ENCODE data around the gene CALCB.
"Not testable (repeated sequence)": the region's sequence is repeated elsewhere in the genome, so short reads cannot be mapped to it uniquely, and the experiment has no call there.

CALCB gene

GRCh38 chr11:15048616-15049015 is 24.8 kb upstream of the CALCB start:
- H3K4me3 ChIP-seq (ENCODE audit: low read depth, low read length), result no peak overlapping the region
- H3K9ac ChIP-seq (ENCODE audit: low read depth, low read length), result no peak overlapping the region
- no peaks in the 10 kb centered on the region for H3K36me3 ChIP-seq (ENCODE audit: control insufficient read depth, insufficient read depth, low read length)
- H3K9me3 ChIP-seq (ENCODE audit: control insufficient read depth, insufficient read depth, low read length), result no peaks in the 10 kb centered on the region
- H3K27ac ChIP-seq (ENCODE audit: low read depth, low read length), result no peak overlapping the region
- H3K27me3 ChIP-seq (ENCODE audit: control insufficient read depth, insufficient read depth, low read length), result no peaks in the 10 kb centered on the region
- H3K4me1 ChIP-seq (ENCODE audit: control insufficient read depth, insufficient read depth, low read length), result no peaks in the 10 kb centered on the region

- Histone ChIP-seq H3K27ac (ENCODE audit: low read depth, low read length) (no peak overlapping the region), H3K36me3 (ENCODE audit: control insufficient read depth, insufficient read depth, low read length) (no peaks in the 10 kb centered on the region), H3K4me1 (ENCODE audit: control insufficient read depth, insufficient read depth, low read length) (no peaks in the 10 kb centered on the region), H3K9me3 (ENCODE audit: control insufficient read depth, insufficient read depth, low read length) (no peaks in the 10 kb centered on the region), H3K9ac (ENCODE audit: low read depth, low read length) (no peak overlapping the region), H3K27me3 (ENCODE audit: control insufficient read depth, insufficient read depth, low read length) (no peaks in the 10 kb centered on the region), H3K4me3 (ENCODE audit: low read depth, low read length) (no peak overlapping the region)
These were observed 20.2 kb upstream of the CALCB start for GRCh38 chr11:15053191-15053685.

- H3K27me3 ChIP-seq (ENCODE audit: control insufficient read depth, insufficient read depth, low read length), result no peaks in the 10 kb centered on the region
- no peak overlapping the region for H3K27ac ChIP-seq (ENCODE audit: low read depth, low read length)
- no peaks in the 10 kb centered on the region for H3K36me3 ChIP-seq (ENCODE audit: control insufficient read depth, insufficient read depth, low read length)
- no peaks in the 10 kb centered on the region for H3K9me3 ChIP-seq (ENCODE audit: control insufficient read depth, insufficient read depth, low read length)
- H3K4me3 ChIP-seq (ENCODE audit: low read depth, low read length), result no peak overlapping the region
- no peaks in the 10 kb centered on the region for H3K4me1 ChIP-seq (ENCODE audit: control insufficient read depth, insufficient read depth, low read length)
- no peak overlapping the region for H3K9ac ChIP-seq (ENCODE audit: low read depth, low read length)
These were observed 17.6 kb upstream of the CALCB start for GRCh38 chr11:15055620-15056356.

GRCh38 chr11:15057329-15057728 is 16.1 kb upstream of the CALCB start:
- Histone ChIP-seq H3K4me3 (ENCODE audit: low read depth, low read length) (no peak overlapping the region), H3K27ac (ENCODE audit: low read depth, low read length) (no peak overlapping the region), H3K27me3 (ENCODE audit: control insufficient read depth, insufficient read depth, low read length) (no peaks in the 10 kb centered on the region), H3K4me1 (ENCODE audit: control insufficient read depth, insufficient read depth, low read length) (no peaks in the 10 kb centered on the region), H3K9me3 (ENCODE audit: control insufficient read depth, insufficient read depth, low read length) (no peaks in the 10 kb centered on the region), H3K9ac (ENCODE audit: low read depth, low read length) (no peak overlapping the region), H3K36me3 (ENCODE audit: control insufficient read depth, insufficient read depth, low read length) (no peaks in the 10 kb centered on the region)

GRCh38 chr11:15059132-15059915 is 14.1 kb upstream of the CALCB start:
- H3K9ac ChIP-seq (ENCODE audit: low read depth, low read length), result no peak overlapping the region
- no peak overlapping the region for H3K27ac ChIP-seq (ENCODE audit: low read depth, low read length)
- peaks cover 1% of the 10 kb centered on the region; the same call in 1 of the 2 replicates for H3K9me3 ChIP-seq (ENCODE audit: control insufficient read depth, insufficient read depth, low read length)
- H3K27me3 ChIP-seq (ENCODE audit: control insufficient read depth, insufficient read depth, low read length), result no peaks in the 10 kb centered on the region
- H3K4me3 ChIP-seq (ENCODE audit: low read depth, low read length), result no peak overlapping the region
- no peaks in the 10 kb centered on the region for H3K36me3 ChIP-seq (ENCODE audit: control insufficient read depth, insufficient read depth, low read length)
- H3K4me1 ChIP-seq (ENCODE audit: control insufficient read depth, insufficient read depth, low read length), result no peaks in the 10 kb centered on the region

- Histone ChIP-seq H3K27me3 (ENCODE audit: control insufficient read depth, insufficient read depth, low read length) (no peaks in the 10 kb centered on the region), H3K36me3 (ENCODE audit: control insufficient read depth, insufficient read depth, low read length) (no peaks in the 10 kb centered on the region), H3K4me3 (ENCODE audit: low read depth, low read length) (no peak overlapping the region), H3K27ac (ENCODE audit: low read depth, low read length) (no peak overlapping the region), H3K9me3 (ENCODE audit: control insufficient read depth, insufficient read depth, low read length) (peaks cover 7% of the 10 kb centered on the region; the same call in 1 of the 2 replicates), H3K4me1 (ENCODE audit: control insufficient read depth, insufficient read depth, low read length) (no peaks in the 10 kb centered on the region), H3K9ac (ENCODE audit: low read depth, low read length) (no peak overlapping the region)
These were observed 10.8 kb upstream of the CALCB start for GRCh38 chr11:15062599-15062998.

- H3K36me3 ChIP-seq (ENCODE audit: control insufficient read depth, insufficient read depth, low read length); H3K9ac ChIP-seq (ENCODE audit: low read depth, low read length); H3K27ac ChIP-seq (ENCODE audit: low read depth, low read length); H3K4me1 ChIP-seq (ENCODE audit: control insufficient read depth, insufficient read depth, low read length); H3K9me3 ChIP-seq (ENCODE audit: control insufficient read depth, insufficient read depth, low read length); H3K4me3 ChIP-seq (ENCODE audit: low read depth, low read length): not testable (repeated sequence)
- H3K27me3 ChIP-seq (ENCODE audit: control insufficient read depth, insufficient read depth, low read length), result peaks cover 33% of the 10 kb centered on the region
These were observed 3.6 kb upstream of the CALCB start for GRCh38 chr11:15069751-15070150.

- Histone ChIP-seq H3K27me3 (ENCODE audit: control insufficient read depth, insufficient read depth, low read length) (peaks cover 33% of the 10 kb centered on the region), H3K9ac (ENCODE audit: low read depth, low read length) (no peak overlapping the region), H3K27ac (ENCODE audit: low read depth, low read length) (no peak overlapping the region), H3K4me3 (ENCODE audit: low read depth, low read length) (no peak overlapping the region), H3K36me3 (ENCODE audit: control insufficient read depth, insufficient read depth, low read length) (no peaks in the 10 kb centered on the region), H3K9me3 (ENCODE audit: control insufficient read depth, insufficient read depth, low read length) (no peaks in the 10 kb centered on the region), H3K4me1 (ENCODE audit: control insufficient read depth, insufficient read depth, low read length) (peaks cover 5% of the 10 kb centered on the region)
These were observed 1.7 kb upstream of the CALCB start for GRCh38 chr11:15071556-15072255.

- H3K4me1 ChIP-seq (ENCODE audit: control insufficient read depth, insufficient read depth, low read length), result peaks cover 5% of the 10 kb centered on the region
- peaks cover 33% of the 10 kb centered on the region for H3K27me3 ChIP-seq (ENCODE audit: control insufficient read depth, insufficient read depth, low read length)
- no peaks in the 10 kb centered on the region for H3K9me3 ChIP-seq (ENCODE audit: control insufficient read depth, insufficient read depth, low read length)
- H3K9ac ChIP-seq (ENCODE audit: low read depth, low read length), result no peak overlapping the region
- H3K27ac ChIP-seq (ENCODE audit: low read depth, low read length), result no peak overlapping the region
- no peaks in the 10 kb centered on the region for H3K36me3 ChIP-seq (ENCODE audit: control insufficient read depth, insufficient read depth, low read length)
- H3K4me3 ChIP-seq (ENCODE audit: low read depth, low read length), result no peak overlapping the region; the same call in 1 of the 2 replicates
These were observed 746 bp upstream of the CALCB start for GRCh38 chr11:15072551-15073143.

GRCh38 chr11:15074206-15075161 is 1.1 kb downstream of the CALCB start:
- Histone ChIP-seq H3K4me1 (ENCODE audit: control insufficient read depth, insufficient read depth, low read length) (peaks cover 5% of the 10 kb centered on the region), H3K36me3 (ENCODE audit: control insufficient read depth, insufficient read depth, low read length) (no peaks in the 10 kb centered on the region), H3K27me3 (ENCODE audit: control insufficient read depth, insufficient read depth, low read length) (peaks cover 33% of the 10 kb centered on the region), H3K4me3 (ENCODE audit: low read depth, low read length) (peak overlapping the region; percentile 75), H3K9me3 (ENCODE audit: control insufficient read depth, insufficient read depth, low read length) (no peaks in the 10 kb centered on the region), H3K9ac (ENCODE audit: low read depth, low read length) (peak overlapping the region; percentile 19; the same call in 1 of the 2 replicates), H3K27ac (ENCODE audit: low read depth, low read length) (peak overlapping the region; percentile 59)

Measured in HUES48 (cell line).